Astrocyte (in vitro differentiated cells and primary cell): ENCODE measurements around the gene UAP1L1. TPM values are rescaled to one million over a fixed set of nuclear protein-coding genes. Genes with fewer than 3 reads are reported as not detected.

Experiments used
- DNase-seq: peaks from one replicate; pipeline ENCODE4 v3.0.0-alpha.2; 2010; ENCODE audit warnings: low read depth
- FAIRE-seq: peaks from 2 replicates; lab custom pipeline; 2011; peaks lifted over from hg19 to GRCh38; lab: Jason Lieb, UNC
- H2AFZ ChIP-seq: 2 replicates; pipeline ENCODE4 v1.6.0; 2012; ENCODE audit warnings: low read depth, low read length, inconsistent platforms
- H3K27ac ChIP-seq: 2 replicates; pipeline ENCODE4 v1.5.1; 2011; ENCODE audit warnings: low read depth, low read length, inconsistent platforms
- H3K27me3 ChIP-seq: 2 replicates; pipeline ENCODE4 v1.6.0; 2011; ENCODE audit warnings: low read length, inconsistent platforms; ENCODE audit not compliant: insufficient read depth
- H3K36me3 ChIP-seq: 2 replicates; pipeline ENCODE4 v1.5.1; 2011; ENCODE audit warnings: low read length, inconsistent platforms; ENCODE audit not compliant: insufficient read depth
- H3K4me1 ChIP-seq: 2 replicates; pipeline ENCODE4 v1.5.1; 2011; ENCODE audit warnings: low read length, inconsistent platforms; ENCODE audit not compliant: insufficient read depth
- H3K4me2 ChIP-seq: 2 replicates; pipeline ENCODE4 v1.6.0; 2012; ENCODE audit warnings: low read length, inconsistent platforms
- H3K4me3 ChIP-seq: 2 replicates; pipeline ENCODE4 v1.5.1; 2011; ENCODE audit warnings: low read depth, mild to moderate bottlenecking, low read length, inconsistent platforms; ENCODE audit not compliant: insufficient read depth
- H3K79me2 ChIP-seq: 2 replicates; pipeline ENCODE4 v1.6.0; 2012; ENCODE audit warnings: mild to moderate bottlenecking, low read length, inconsistent platforms; ENCODE audit not compliant: insufficient read depth
- H3K9ac ChIP-seq: 2 replicates; pipeline ENCODE4 v1.6.0; 2012; ENCODE audit warnings: mild to moderate bottlenecking, low read length, inconsistent platforms
- H3K9me3 ChIP-seq: 2 replicates; pipeline ENCODE4 v1.5.1; 2012; ENCODE audit warnings: low read depth, mild to moderate bottlenecking, low read length, inconsistent platforms; ENCODE audit not compliant: insufficient read depth
- H4K20me1 ChIP-seq: 2 replicates; pipeline ENCODE4 v1.6.0; 2012; ENCODE audit warnings: low read length, inconsistent platforms; ENCODE audit not compliant: insufficient read depth
- H3K27ac Mint-ChIP-seq: one replicate; pipeline ENCODE4 v1.8.0; 2021; ENCODE audit warnings: mild to moderate bottlenecking, mixed read lengths; ENCODE audit not compliant: unreplicated experiment
- H3K27me3 Mint-ChIP-seq: one replicate; pipeline ENCODE4 v1.8.0; 2021; ENCODE audit warnings: low read depth, mixed read lengths; ENCODE audit not compliant: unreplicated experiment
- H3K36me3 Mint-ChIP-seq: one replicate; pipeline ENCODE4 v1.8.0; 2021; ENCODE audit warnings: low read depth, mixed read lengths; ENCODE audit not compliant: unreplicated experiment
- H3K4me1 Mint-ChIP-seq: one replicate; pipeline ENCODE4 v1.8.0; 2021; ENCODE audit warnings: low read depth, mixed read lengths; ENCODE audit not compliant: unreplicated experiment
- H3K4me3 Mint-ChIP-seq: one replicate; pipeline ENCODE4 v1.8.0; 2021; ENCODE audit warnings: mild to moderate bottlenecking, moderate library complexity, mixed read lengths; ENCODE audit not compliant: unreplicated experiment
- H3K9me3 Mint-ChIP-seq: one replicate; pipeline ENCODE4 v1.8.0; 2021; ENCODE audit warnings: mild to moderate bottlenecking, mixed read lengths; ENCODE audit not compliant: unreplicated experiment
- CTCF ChIP-seq: IDR thresholded peaks from 2 replicates; pipeline ENCODE4 v1.5.1; 2011; ENCODE audit warnings: low read depth, mild to moderate bottlenecking, inconsistent platforms, low read length, moderate library complexity; ENCODE audit not compliant: insufficient read depth
- EZH2 ChIP-seq: IDR thresholded peaks from 2 replicates; pipeline ENCODE4 v1.6.1; 2012; ENCODE audit warnings: mild to moderate bottlenecking, low read length, inconsistent platforms; ENCODE audit not compliant: insufficient read depth
- total RNA-seq: library from RNA; stranded (reverse); gene quantifications from 2 replicates; pipeline ENCODE4 v1.2.1, GENCODE V29; 2021

UAP1L1 gene
- total RNA-seq, 1 donor from 2014 or later: 4.0 TPM

GRCh38 chr9:137038916-137039315 lies 38.4 kb upstream of the UAP1L1 start:
- FAIRE-seq (no peak), DNase-seq (no peak)
- H3K36me3 Mint-ChIP-seq: peaks cover 6% of the 10 kb centered on the region
- no peak overlapping the region for H3K4me3 Mint-ChIP-seq
- H3K27ac Mint-ChIP-seq: no peak overlapping the region
- H3K9ac ChIP-seq: no peak overlapping the region
- no peak overlapping the region for H3K4me2 ChIP-seq
- no peak overlapping the region for H3K4me3 ChIP-seq
- no peaks in the 10 kb centered on the region for H3K4me1 ChIP-seq
- H3K79me2 ChIP-seq: peaks cover 8% of the 10 kb centered on the region
- no peaks in the 10 kb centered on the region for H3K27me3 ChIP-seq
- H2AFZ ChIP-seq: no peak overlapping the region
- H3K9me3 ChIP-seq: no peaks in the 10 kb centered on the region
- no peaks in the 10 kb centered on the region for H3K4me1 Mint-ChIP-seq
- no peaks in the 10 kb centered on the region for H3K36me3 ChIP-seq
- H4K20me1 ChIP-seq: peaks cover 13% of the 10 kb centered on the region
- no peaks in the 10 kb centered on the region for H3K27me3 Mint-ChIP-seq
- no peak overlapping the region for H3K27ac ChIP-seq
- no peaks in the 10 kb centered on the region for H3K9me3 Mint-ChIP-seq
- TF ChIP-seq CTCF: no peak
- TF ChIP-seq EZH2: no peak

- Histone ChIP-seq H3K36me3 (no peaks in the 10 kb centered on the region), H3K27ac (no peak overlapping the region), H3K4me1 (peaks cover 7% of the 10 kb centered on the region), H3K27me3 (no peaks in the 10 kb centered on the region), H3K79me2 (peaks cover 17% of the 10 kb centered on the region), H2AFZ (no peak overlapping the region), H3K4me2 (no peak overlapping the region), H3K9ac (no peak overlapping the region), H3K9me3 (no peaks in the 10 kb centered on the region), H4K20me1 (peaks cover 22% of the 10 kb centered on the region), H3K4me3 (no peak overlapping the region)
- H3K27ac Mint-ChIP-seq: no peak overlapping the region
- no peak overlapping the region for H3K4me3 Mint-ChIP-seq
- no peaks in the 10 kb centered on the region for H3K27me3 Mint-ChIP-seq
- no peak for TF ChIP-seq CTCF
- TF ChIP-seq EZH2: no peak
- peaks cover 1% of the 10 kb centered on the region for H3K4me1 Mint-ChIP-seq
- DNase-seq (no peak), FAIRE-seq (no peak)
- no peaks in the 10 kb centered on the region for H3K9me3 Mint-ChIP-seq
- H3K36me3 Mint-ChIP-seq: peaks cover 6% of the 10 kb centered on the region
These were observed 37.5 kb upstream of the UAP1L1 start for GRCh38 chr9:137039611-137040366.

- Mint-ChIP-seq H3K27ac (no peak overlapping the region), H3K9me3 (no peaks in the 10 kb centered on the region), H3K4me1 (peaks cover 2% of the 10 kb centered on the region), H3K4me3 (no peak overlapping the region), H3K27me3 (no peaks in the 10 kb centered on the region), H3K36me3 (peaks cover 6% of the 10 kb centered on the region)
- Histone ChIP-seq H3K79me2 (peaks cover 22% of the 10 kb centered on the region), H3K27me3 (no peaks in the 10 kb centered on the region), H3K27ac (no peak overlapping the region), H3K4me2 (no peak overlapping the region), H3K4me1 (peaks cover 12% of the 10 kb centered on the region), H3K36me3 (no peaks in the 10 kb centered on the region), H3K4me3 (no peak overlapping the region), H3K9ac (no peak overlapping the region), H3K9me3 (no peaks in the 10 kb centered on the region), H4K20me1 (peaks cover 28% of the 10 kb centered on the region), H2AFZ (no peak overlapping the region)
- no peak for TF ChIP-seq CTCF
- TF ChIP-seq EZH2: no peak
- FAIRE-seq (no peak), DNase-seq (no peak)
These were observed 36.7 kb upstream of the UAP1L1 start for GRCh38 chr9:137040568-137040967.
